Spleen (tissue), 11 donors: ENCODE measurements around the gene ZNF578. TPM values are rescaled to one million over a fixed set of nuclear protein-coding genes. Genes with fewer than 3 reads are reported as not detected.
A peak's percentile ranks its signal among the peaks of the same experiment; 100 is the strongest.
"Not testable (repeated sequence)": the region's sequence is repeated elsewhere in the genome, so short reads cannot be mapped to it uniquely, and the experiment has no call there.

ENCODE experiments used
- DNase-seq: peaks from one replicate; pipeline ENCODE4 v3.0.0-alpha.2; 2020
- H3K27ac ChIP-seq, 8 donors: fragments of 200-600 bp; sonication (generic) in 7 of 8; 1 replicate in 4 of 8; 2 replicates in 4 of 8; pipeline versions ENCODE4 v1.5.0 to v1.8.0; 2016 to 2021; ENCODE audit warnings: inconsistent platforms in 4 of 8, mild to moderate bottlenecking in 4 of 8, moderate library complexity in 1 of 8
- H3K27me3 ChIP-seq, 7 donors: fragments of 200-600 bp; sonication (generic) in 6 of 7; replicated peaks in 1 of 7; 1 replicate in 4 of 7; 2 replicates in 3 of 7; pipeline versions ENCODE4 v1.5.0 to v1.8.0; 2016 to 2021; ENCODE audit warnings: inconsistent platforms in 3 of 7, mild to moderate bottlenecking in 1 of 7
- H3K36me3 ChIP-seq, 6 donors: fragments of 200-600 bp; sonication (generic) in 5 of 6; 1 replicate in 4 of 6; 2 replicates in 2 of 6; pipeline versions ENCODE4 v1.5.0 to v1.8.0; 2016 to 2021; ENCODE audit warnings: inconsistent platforms in 2 of 6
- H3K4me1 ChIP-seq, 6 donors: fragments of 200-600 bp; sonication (generic) in 5 of 6; 1 replicate in 3 of 6; 2 replicates in 3 of 6; pipeline versions ENCODE4 v1.5.0 to v1.8.0; 2016 to 2021; ENCODE audit warnings: inconsistent platforms in 3 of 6
- H3K4me3 ChIP-seq, 8 donors: fragments of 200-600 bp; sonication (generic) in 7 of 8; 1 replicate in 4 of 8; 2 replicates in 4 of 8; pipeline versions ENCODE4 v1.5.0 to v1.8.0; 2016 to 2021; ENCODE audit warnings: inconsistent platforms in 4 of 8, mild to moderate bottlenecking in 4 of 8, moderate library complexity in 2 of 8
- H3K9me3 ChIP-seq, 8 donors: fragments of 200-600 bp; sonication (generic) in 7 of 8; 1 replicate in 4 of 8; 2 replicates in 4 of 8; pipeline versions ENCODE4 v1.5.0 to v1.8.0; 2016 to 2021; ENCODE audit warnings: inconsistent platforms in 4 of 8
- POLR2A ChIP-seq, 3 donors: fragments of 450-650 bp; IDR thresholded peaks; one replicate each; pipeline ENCODE4 v1.5.1; 2017; ENCODE audit warnings: antibody characterized with exemption in 3 of 3, mild to moderate bottlenecking in 1 of 3
- POLR2AphosphoS5 ChIP-seq, 3 donors: sonication (generic); formaldehyde crosslinking; IDR thresholded peaks; one replicate each; pipeline ENCODE4 v1.5.1; 2017; ENCODE audit warnings: antibody characterized with exemption in 3 of 3
- WGBS, 5 donors: extraction: QIAGEN DNeasy Blood & Tissue Kit in 3 of 5; methylation state at CpG; one replicate each; pipeline versions ENCODE4 v1.1.5 to v1.1.7; 2013 to 2018; 5-methylcytosine and 5-hydroxymethylcytosine counted together
- intact Hi-C: fragments of 100-400 bp; cut with DNase I; formaldehyde crosslinking; loops from one replicate; pipeline ENCODE4 v1.15.0; 2023; ENCODE audit warnings: low total_unique reads
- polyA plus RNA-seq, 3 donors: library from polyadenylated mRNA; stranded (reverse); fragments of 200-250 nt; gene quantifications; one replicate each; pipeline ENCODE4 v1.2.1, GENCODE V29; 2013
- total RNA-seq, 7 donors: library from RNA; depleted of rRNA in 3 of 7; stranded (reverse); fragments of >200 nt in 3 of 7; fragmentation: NEBNext Ultra II Directional in 4 of 7; extraction: Animal tissue kit (Norgen Biotek cat#: 25700) in 4 of 7; gene quantifications; one replicate each; pipeline versions ENCODE4 v1.1.0 to v1.2.1, GENCODE V29; 2016 to 2021
- TF ChIP-seq, protein P1 (sequence below), 11 experiments: fragments of 200-600 bp in 7 of 11; fragments of 450-650 bp in 4 of 11; sonication (generic) in 4 of 11; IDR thresholded peaks in 8 of 11; conservative IDR thresholded peaks in 3 of 11; 1 replicate in 7 of 11; 2 replicates in 4 of 11; pipeline versions ENCODE4 v1.4.0 to v1.8.0; 2016 to 2021; ENCODE audit warnings: antibody characterized with exemption in 11 of 11, inconsistent platforms in 4 of 11, mild to moderate bottlenecking in 1 of 11
- donor health status: healthy with polysubstance abuse.
- donor health status: DM: no; HTN: no; CAD: no; lungs with moderate emphysema.
- donor health status: DM: no; HTN: no; CAD: no.
- donor health status: Bipolar disorder and iron deficiency.
- donor health status: healthy.
- donor health status: DM: no; HTN: no; CAD: no.
- donor health status: DM: yes; HTN: yes; CAD: no.

Gene ZNF578
- total and polyA plus RNA-seq, 10 donors: 0.85 to 4.1 (median 3.5) TPM

DNA sequence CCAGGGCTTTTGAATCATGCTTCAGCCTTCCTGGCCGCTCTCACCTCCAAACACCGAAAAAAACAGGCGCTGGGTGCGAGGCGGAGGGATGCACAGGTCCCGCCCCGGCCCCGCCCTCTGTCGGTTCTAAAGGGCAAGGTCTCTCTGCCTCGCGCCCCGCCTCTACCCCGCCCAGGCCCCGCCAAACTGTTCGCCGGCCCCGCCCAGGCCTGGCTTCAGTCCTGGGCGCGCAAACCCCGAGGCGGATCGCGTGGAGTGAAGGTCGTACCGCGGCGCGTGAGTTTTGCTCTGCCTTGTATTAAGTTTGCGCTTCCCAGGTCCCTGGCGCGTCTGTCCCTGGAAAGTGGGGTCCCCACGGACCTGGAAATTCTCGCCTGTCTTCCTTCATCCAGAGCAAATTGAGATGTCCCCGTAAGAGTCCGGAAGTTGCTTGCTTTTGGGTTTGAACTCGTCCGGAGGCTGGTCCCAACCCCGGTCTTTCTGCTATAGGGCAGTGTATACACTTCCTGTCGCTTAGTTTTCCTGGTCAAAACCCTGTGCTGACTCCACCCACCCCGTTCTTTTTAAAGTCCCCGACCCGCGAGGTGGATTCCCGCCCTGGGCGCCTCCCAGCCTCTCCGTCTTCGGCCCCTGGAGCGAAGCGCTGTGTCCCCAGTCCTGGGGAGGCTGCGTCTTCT, 82.6 kb downstream of the ZNF578 start:
- 1 to 8% (median 2%) methylated on average over 28 to 50 of the region's 50 CpGs for WGBS, 5 donors
- peak; percentile 75 to 83 (median 80) for TF ChIP-seq POLR2AphosphoS5 (IDR thresholded peaks at IDR 0.05)
- TF ChIP-seq POLR2A (IDR thresholded peaks at IDR 0.05): peak in 1 of 3 donors; percentile 33
- TF ChIP-seq, protein P1, sequence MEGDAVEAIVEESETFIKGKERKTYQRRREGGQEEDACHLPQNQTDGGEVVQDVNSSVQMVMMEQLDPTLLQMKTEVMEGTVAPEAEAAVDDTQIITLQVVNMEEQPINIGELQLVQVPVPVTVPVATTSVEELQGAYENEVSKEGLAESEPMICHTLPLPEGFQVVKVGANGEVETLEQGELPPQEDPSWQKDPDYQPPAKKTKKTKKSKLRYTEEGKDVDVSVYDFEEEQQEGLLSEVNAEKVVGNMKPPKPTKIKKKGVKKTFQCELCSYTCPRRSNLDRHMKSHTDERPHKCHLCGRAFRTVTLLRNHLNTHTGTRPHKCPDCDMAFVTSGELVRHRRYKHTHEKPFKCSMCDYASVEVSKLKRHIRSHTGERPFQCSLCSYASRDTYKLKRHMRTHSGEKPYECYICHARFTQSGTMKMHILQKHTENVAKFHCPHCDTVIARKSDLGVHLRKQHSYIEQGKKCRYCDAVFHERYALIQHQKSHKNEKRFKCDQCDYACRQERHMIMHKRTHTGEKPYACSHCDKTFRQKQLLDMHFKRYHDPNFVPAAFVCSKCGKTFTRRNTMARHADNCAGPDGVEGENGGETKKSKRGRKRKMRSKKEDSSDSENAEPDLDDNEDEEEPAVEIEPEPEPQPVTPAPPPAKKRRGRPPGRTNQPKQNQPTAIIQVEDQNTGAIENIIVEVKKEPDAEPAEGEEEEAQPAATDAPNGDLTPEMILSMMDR (IDR thresholded peaks at IDR 0.05 in 8 of 11, conservative IDR thresholded peaks at IDR 0.05 in 3 of 11): peak in 9 of 11 experiments; percentile 4 to 70 (median 54)
- intact Hi-C loops: no loop called here

DNA sequence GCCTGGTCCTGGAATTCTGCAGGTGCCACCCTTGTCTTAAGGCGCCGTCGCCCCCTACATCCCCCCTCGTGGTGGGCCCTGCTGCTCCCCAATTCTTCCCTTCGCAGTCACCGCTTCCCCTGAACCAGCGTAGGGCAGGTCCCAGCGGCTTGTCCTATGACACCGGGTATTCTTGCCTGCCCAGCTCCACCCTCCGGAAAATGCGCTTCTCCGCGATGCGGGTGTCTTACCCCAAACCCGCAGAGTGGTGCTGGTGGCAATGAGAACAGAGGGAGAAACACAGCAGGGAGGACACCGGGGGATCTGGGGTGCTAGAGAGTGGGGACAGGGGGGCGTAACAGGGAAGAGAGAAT, 83.1 kb downstream of the ZNF578 start:
- peak; percentile 80 for DNase-seq
- Histone ChIP-seq H3K27ac (peak overlapping the region; percentile 73 to 90 (median 86)), H3K4me1 (peaks cover 0 to 39% (median 25%) of the 10 kb centered on the region in 6 donors), H3K4me3 (peak overlapping the region; percentile 45 to 79 (median 58)), H3K27me3 (no peaks in the 10 kb centered on the region), H3K36me3 (peaks cover 0 to 41% (median 8%) of the 10 kb centered on the region in 6 donors), H3K9me3 (peaks cover 0 to 42% (median 19%) of the 10 kb centered on the region in 8 donors)
- intact Hi-C loops: no loop called here
- 4 to 8% (median 6%) methylated on average over 16 to 17 of the region's 17 CpGs for WGBS, 5 donors
- TF ChIP-seq, protein P1 (IDR thresholded peaks at IDR 0.05 in 8 of 11, conservative IDR thresholded peaks at IDR 0.05 in 3 of 11): no peak
- no peak for TF ChIP-seq POLR2AphosphoS5 (IDR thresholded peaks at IDR 0.05)
- TF ChIP-seq POLR2A (IDR thresholded peaks at IDR 0.05): no peak

More for the DNA sequence above, 82.6 kb downstream of the ZNF578 start:
- Histone ChIP-seq H3K27ac (peak overlapping the region; percentile 73 to 90 (median 86)), H3K4me1 (peaks cover 0 to 39% (median 25%) of the 10 kb centered on the region in 6 donors), H3K9me3 (peaks cover 0 to 37% (median 14%) of the 10 kb centered on the region in 8 donors), H3K4me3 (peak overlapping the region; percentile 45 to 79 (median 58)), H3K36me3 (peaks cover 0 to 36% (median 8%) of the 10 kb centered on the region in 6 donors), H3K27me3 (no peaks in the 10 kb centered on the region)
- DNase-seq: peak; percentile 98

DNA sequence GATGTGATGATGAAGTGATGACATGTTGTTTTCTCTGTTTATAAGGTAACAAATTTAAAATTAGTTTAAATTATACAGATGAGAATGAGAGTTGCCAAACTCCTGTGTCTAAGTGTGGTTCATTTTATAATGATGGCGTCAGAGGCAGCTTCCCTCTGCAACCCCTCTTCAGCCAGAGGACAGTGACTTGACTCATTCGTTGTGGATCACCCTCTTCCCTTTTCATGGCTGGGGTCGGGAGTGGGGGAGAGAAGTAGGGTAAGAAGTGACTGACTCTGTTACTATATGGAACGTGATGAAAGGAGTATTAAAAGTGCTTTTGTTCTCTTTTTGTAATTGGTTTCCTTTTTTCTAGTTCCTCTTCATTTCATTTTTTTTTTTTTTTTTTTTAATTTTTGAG, 85.5 kb downstream of the ZNF578 start:
- DNase-seq, H3K27me3 ChIP-seq, H3K4me3 ChIP-seq, H3K27ac ChIP-seq, intact Hi-C loops: not testable (repeated sequence)
- Histone ChIP-seq H3K36me3 (peaks cover 0 to 53% (median 13%) of the 10 kb centered on the region in 6 donors), H3K9me3 (peaks cover 0 to 66% (median 24%) of the 10 kb centered on the region in 8 donors), H3K4me1 (peaks cover 0 to 45% (median 28%) of the 10 kb centered on the region in 6 donors)
- WGBS, 5 donors: 32 to 71% (median 45%) methylated on average over 4 of the region's 4 CpGs

DNA sequence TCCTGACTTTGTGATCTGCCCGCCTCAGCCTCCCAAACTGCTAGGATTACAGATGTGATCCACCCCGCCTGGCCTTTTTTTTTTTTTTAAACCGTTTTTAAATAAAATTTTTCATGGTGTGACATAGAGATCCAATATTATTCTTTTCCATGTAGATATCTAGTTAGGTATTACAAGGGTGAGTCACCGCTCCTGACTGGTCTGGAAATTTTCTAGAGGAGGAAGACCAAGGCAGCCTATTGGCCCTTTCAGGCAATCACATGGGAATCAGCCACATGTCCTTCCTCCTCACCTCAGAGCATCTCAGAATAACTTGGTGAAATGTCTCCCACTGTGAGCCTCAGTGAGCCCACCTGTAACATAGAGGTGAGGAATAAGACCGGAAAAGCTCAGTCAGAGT, 87.8 kb downstream of the ZNF578 start:
- H3K27me3 ChIP-seq, H3K4me3 ChIP-seq: not testable (repeated sequence)

DNA sequence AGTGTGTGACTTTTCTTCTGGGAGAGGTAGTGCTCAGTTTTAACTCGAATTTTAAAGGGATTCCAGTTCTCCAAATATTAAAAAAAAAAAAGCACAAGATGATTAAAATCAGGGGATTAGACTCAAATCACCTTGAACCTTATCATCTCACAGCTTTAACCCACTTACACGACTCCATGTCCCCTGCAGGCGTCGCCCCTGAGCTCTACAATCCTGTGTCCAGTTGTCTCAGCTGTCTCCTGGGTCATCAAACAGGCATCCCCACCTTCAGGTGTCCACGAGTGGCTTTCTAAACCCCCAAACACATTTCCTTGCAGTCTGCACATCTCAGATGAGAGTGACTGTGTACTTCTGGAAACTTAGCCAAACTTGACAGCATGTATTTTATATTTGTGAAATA, 88.3 kb downstream of the ZNF578 start:
- H3K36me3 ChIP-seq: peaks cover 6 to 72% (median 40%) of the 10 kb centered on the region in 6 donors
- no peaks in the 10 kb centered on the region for H3K27me3 ChIP-seq
- no peak overlapping the region for H3K4me3 ChIP-seq
- no peak for DNase-seq
- H3K27ac ChIP-seq: no peak overlapping the region
- intact Hi-C loops: no loop called here
- H3K4me1 ChIP-seq: peaks cover 0 to 19% (median 12%) of the 10 kb centered on the region in 6 donors
- TF ChIP-seq, protein P1 (IDR thresholded peaks at IDR 0.05 in 8 of 11, conservative IDR thresholded peaks at IDR 0.05 in 3 of 11): no peak
- no peak for TF ChIP-seq POLR2AphosphoS5 (IDR thresholded peaks at IDR 0.05)
- no peak for TF ChIP-seq POLR2A (IDR thresholded peaks at IDR 0.05)
- H3K9me3 ChIP-seq: peaks cover 0 to 94% (median 51%) of the 10 kb centered on the region in 8 donors
- WGBS, 5 donors: 91 to 97% (median 92%) methylated on average over 5 of the region's 5 CpGs

More for the DNA sequence above, 87.8 kb downstream of the ZNF578 start:
- H3K9me3 ChIP-seq: peaks cover 0 to 89% (median 47%) of the 10 kb centered on the region in 8 donors
- peaks cover 6 to 68% (median 36%) of the 10 kb centered on the region in 6 donors for H3K36me3 ChIP-seq
- 94 to 97% (median 97%) methylated on average over 5 of the region's 5 CpGs for WGBS, 5 donors
- intact Hi-C loops, H3K27ac ChIP-seq, DNase-seq: not testable (repeated sequence)
- peaks cover 0 to 23% (median 14%) of the 10 kb centered on the region in 6 donors for H3K4me1 ChIP-seq

DNA sequence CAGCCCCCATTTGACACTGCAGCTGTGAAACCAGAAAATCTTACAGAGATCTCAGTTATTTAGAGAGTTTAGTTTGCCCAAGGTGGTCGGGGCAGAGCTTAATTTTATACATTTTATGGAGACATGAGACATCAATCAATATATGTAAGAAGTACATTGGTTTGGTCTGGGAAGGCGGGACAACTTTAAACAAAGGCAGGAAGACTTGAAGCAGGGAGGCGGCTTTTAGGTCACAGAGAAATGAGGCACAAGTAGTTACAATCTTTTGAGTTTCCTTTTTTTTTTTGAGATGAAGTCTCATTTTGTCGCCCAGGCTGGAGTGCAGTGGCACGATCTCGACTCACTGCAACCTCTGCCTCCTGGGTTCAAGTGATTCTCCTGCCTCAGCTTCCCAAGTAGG, 89.2 kb downstream of the ZNF578 start:
- H3K4me3 ChIP-seq, DNase-seq, intact Hi-C loops, H3K27me3 ChIP-seq: not testable (repeated sequence)
- WGBS, 5 donors: 67 to 84% (median 76%) methylated on average over 6 of the region's 6 CpGs
- peak overlapping the region in 2 of 8 donors; percentile 18 to 46 for H3K27ac ChIP-seq
- H3K9me3 ChIP-seq: peaks cover 0 to 97% (median 60%) of the 10 kb centered on the region in 8 donors
- peaks cover 8 to 81% (median 49%) of the 10 kb centered on the region in 6 donors for H3K36me3 ChIP-seq
- peaks cover 0 to 11% (median 5%) of the 10 kb centered on the region in 6 donors for H3K4me1 ChIP-seq
